BE2C (cell line): ENCODE results near the gene ARL8A.
A peak's percentile ranks its signal among the peaks of the same experiment; 100 is the strongest.
"Not testable (repeated sequence)": the region's sequence is repeated elsewhere in the genome, so short reads cannot be mapped to it uniquely, and the experiment has no call there.

Experiments used
- DNase-seq: peaks from one replicate; pipeline ENCODE4 v3.0.0-alpha.2; 2020
- H3K27me3 ChIP-seq: fragments of 250-450 bp; sonication (Bioruptor Pico); 2 replicates; pipeline ENCODE4 v1.5.1; 2020; ENCODE audit warnings: mild to moderate bottlenecking
- H3K36me3 ChIP-seq: fragments of 250-450 bp; sonication (Bioruptor Pico); 2 replicates; pipeline ENCODE4 v1.5.1; 2020; ENCODE audit warnings: mild to moderate bottlenecking
- H3K4me1 ChIP-seq: fragments of 250-450 bp; sonication (Bioruptor Pico); 2 replicates; pipeline ENCODE4 v1.5.1; 2020
- H3K4me3 ChIP-seq: 2 replicates; pipeline ENCODE4 v1.5.1; 2011; ENCODE audit warnings: low read depth, low read length
- H3K9me3 ChIP-seq: fragments of 250-450 bp; sonication (Bioruptor Pico); 2 replicates; pipeline ENCODE4 v1.5.1; 2020
- TF ChIP-seq, protein P1 (sequence below): IDR thresholded peaks from 2 replicates; pipeline ENCODE4 v1.5.1; 2012; ENCODE audit warnings: mild to moderate bottlenecking, low read depth, low read length

ARL8A gene

GRCh38 chr1:202113690-202114300, 30.7 kb downstream of the ARL8A start:
- no peaks in the 10 kb centered on the region for H3K9me3 ChIP-seq
- no peaks in the 10 kb centered on the region for H3K36me3 ChIP-seq
- TF ChIP-seq, protein P1, sequence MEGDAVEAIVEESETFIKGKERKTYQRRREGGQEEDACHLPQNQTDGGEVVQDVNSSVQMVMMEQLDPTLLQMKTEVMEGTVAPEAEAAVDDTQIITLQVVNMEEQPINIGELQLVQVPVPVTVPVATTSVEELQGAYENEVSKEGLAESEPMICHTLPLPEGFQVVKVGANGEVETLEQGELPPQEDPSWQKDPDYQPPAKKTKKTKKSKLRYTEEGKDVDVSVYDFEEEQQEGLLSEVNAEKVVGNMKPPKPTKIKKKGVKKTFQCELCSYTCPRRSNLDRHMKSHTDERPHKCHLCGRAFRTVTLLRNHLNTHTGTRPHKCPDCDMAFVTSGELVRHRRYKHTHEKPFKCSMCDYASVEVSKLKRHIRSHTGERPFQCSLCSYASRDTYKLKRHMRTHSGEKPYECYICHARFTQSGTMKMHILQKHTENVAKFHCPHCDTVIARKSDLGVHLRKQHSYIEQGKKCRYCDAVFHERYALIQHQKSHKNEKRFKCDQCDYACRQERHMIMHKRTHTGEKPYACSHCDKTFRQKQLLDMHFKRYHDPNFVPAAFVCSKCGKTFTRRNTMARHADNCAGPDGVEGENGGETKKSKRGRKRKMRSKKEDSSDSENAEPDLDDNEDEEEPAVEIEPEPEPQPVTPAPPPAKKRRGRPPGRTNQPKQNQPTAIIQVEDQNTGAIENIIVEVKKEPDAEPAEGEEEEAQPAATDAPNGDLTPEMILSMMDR = no peak
- no peaks in the 10 kb centered on the region for H3K27me3 ChIP-seq
- no peak for DNase-seq
- H3K4me1 ChIP-seq = no peaks in the 10 kb centered on the region
- H3K4me3 ChIP-seq = no peak overlapping the region

DNA sequence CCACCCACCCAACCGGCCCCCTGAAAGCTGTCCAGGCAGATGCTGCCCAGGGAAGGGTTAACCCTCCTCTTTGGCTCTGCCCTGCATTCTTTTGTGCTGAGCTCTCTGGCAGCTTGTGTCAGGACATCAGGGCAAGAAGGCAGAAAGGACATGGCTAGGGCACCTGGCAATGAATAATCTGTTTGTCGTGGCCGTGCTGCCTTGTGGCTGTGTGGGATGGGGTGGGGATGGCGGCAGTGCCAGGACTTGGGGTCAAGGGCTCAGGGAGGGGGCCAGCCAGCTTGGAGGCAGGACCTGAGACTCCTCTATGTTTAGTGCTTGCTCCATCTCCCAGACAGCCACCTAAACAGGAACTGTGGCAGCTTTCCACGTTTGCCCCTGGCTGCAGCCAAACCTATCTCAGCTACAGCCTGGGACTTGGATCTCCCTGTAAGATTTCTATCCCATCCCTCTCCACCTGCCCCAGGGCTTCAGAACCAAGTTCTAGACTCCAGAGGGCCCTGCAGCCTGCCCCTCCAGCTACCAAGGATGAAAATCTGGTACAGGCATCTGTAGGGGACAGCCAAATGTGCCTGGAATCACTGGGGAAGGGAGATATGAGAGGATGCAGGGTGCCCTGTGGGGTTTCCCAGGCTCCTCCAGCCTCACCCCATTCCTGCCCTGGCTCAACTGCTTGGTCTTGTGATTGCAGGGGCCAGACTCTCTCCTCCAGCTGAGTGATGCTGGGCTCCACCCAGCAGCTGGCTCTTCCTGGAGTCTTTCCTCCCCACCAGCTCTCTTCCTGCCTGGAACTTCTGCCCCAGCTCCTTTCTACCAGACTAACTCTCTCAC, 31.5 kb downstream of the ARL8A start:
- TF ChIP-seq, protein P1 = no peak

GRCh38 chr1:202111589-202111988, 32.9 kb downstream of the ARL8A start:
- H3K27me3 ChIP-seq, DNase-seq, H3K9me3 ChIP-seq, H3K36me3 ChIP-seq, H3K4me3 ChIP-seq: not testable (repeated sequence)
- peaks cover 11% of the 10 kb centered on the region for H3K4me1 ChIP-seq

More for the DNA sequence above, 31.5 kb downstream of the ARL8A start:
- no peak overlapping the region for H3K4me3 ChIP-seq
- H3K4me1 ChIP-seq = peaks cover 2% of the 10 kb centered on the region
- no peaks in the 10 kb centered on the region for H3K36me3 ChIP-seq
- H3K27me3 ChIP-seq = no peaks in the 10 kb centered on the region
- H3K9me3 ChIP-seq = no peaks in the 10 kb centered on the region
- no peak for DNase-seq

DNA sequence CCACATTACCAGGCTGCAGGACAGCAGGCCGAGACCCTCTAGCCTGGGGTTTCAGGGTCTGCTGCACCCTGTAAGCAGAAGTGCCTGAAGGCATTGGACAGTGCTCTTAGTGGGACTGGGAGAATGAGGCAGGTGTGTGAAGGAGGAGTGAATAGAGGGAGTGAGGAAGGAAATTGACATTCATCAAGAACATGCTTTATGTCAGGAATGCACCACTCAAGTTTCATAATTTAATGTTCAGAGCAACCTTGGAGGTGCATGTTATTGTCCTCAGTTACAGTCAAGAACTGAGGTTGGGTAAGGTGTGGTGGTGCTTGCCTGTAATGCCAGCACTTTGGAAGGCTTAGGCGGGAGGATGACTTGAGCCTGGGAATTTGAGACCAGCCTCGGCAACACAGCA, 33.6 kb downstream of the ARL8A start:
- peaks cover 12% of the 10 kb centered on the region for H3K4me1 ChIP-seq
- no peak for DNase-seq

DNA sequence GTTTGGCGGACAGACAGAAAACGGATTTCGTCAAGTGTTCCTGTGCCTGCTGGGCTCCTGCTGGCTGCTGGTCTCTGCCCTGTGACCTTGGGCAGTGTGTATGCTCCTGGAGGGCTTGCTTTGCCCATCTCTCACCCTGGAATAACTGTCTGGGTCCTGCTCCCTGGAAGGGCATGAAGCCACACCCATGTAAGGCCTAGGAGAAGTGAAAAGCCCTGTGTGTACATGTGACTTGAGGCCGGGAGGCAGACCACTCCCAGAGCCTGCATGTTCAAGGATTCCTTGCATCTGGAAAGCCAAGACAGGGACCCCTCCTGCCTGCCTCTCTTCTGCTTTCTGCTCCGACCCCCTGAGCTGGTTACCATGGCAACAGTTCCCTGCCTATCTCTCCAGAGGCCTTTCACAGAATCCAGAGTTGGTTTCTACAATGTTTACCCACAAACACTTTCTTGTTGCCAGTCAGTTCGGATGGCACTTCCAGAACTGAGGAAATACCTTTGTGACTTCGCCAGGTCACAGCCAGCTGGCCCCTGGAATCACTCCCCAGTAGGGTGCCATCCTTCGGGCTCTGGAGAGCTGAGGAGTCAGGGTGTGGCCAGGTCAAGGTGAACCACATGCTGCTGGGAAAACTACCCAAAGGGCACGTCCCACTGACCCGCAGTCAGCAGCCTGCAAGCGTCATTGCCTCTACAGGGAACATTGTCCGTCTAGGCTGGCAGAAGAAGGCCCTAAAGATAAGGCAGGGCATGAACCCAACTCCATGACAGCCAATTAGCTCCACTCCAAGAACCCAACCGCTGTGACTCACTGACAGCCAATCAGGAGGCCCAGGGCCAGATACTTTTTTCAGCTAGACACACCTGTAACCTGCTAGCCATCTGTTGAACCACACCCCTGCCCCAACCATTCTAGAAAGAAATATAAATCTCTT, 36.5 kb downstream of the ARL8A start:
- H3K4me3 ChIP-seq = no peak overlapping the region
- TF ChIP-seq, protein P1 = no peak
- peak; percentile 27 for DNase-seq

More for the DNA sequence above, 33.6 kb downstream of the ARL8A start:
- Histone ChIP-seq H3K9me3 (no peaks in the 10 kb centered on the region), H3K27me3 (no peaks in the 10 kb centered on the region), H3K4me3 (no peak overlapping the region), H3K36me3 (no peaks in the 10 kb centered on the region)
- TF ChIP-seq, protein P1 = no peak

DNA sequence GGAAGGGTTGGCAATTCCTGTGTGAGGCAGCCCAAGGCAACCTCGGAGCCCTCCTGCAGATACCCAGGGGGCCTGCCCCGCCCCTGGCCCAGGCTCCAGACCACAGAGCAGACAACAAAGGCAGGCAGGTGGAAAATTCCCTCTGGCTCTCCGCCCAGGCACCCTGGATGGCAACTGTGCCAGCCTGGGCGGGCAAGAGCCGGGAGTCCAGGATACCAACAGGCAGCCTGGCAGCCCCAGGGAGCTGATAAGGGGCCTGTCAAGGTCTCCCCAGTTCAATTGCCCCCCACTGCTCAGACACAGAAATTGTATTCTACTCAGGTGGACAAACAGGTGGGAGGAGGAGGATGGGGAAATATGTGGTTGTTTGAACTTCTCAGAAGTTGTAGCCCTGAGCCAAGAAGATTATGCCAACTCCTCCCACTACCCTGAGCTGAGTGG, 37.2 kb downstream of the ARL8A start:
- no peak overlapping the region for H3K4me3 ChIP-seq
- no peaks in the 10 kb centered on the region for H3K36me3 ChIP-seq
- DNase-seq = no peak
- peaks cover 18% of the 10 kb centered on the region for H3K4me1 ChIP-seq
- no peaks in the 10 kb centered on the region for H3K9me3 ChIP-seq
- TF ChIP-seq, protein P1 = no peak
- H3K27me3 ChIP-seq = no peaks in the 10 kb centered on the region

More for the DNA sequence above, 36.5 kb downstream of the ARL8A start:
- Histone ChIP-seq H3K4me1 (peaks cover 18% of the 10 kb centered on the region), H3K36me3 (no peaks in the 10 kb centered on the region), H3K9me3 (no peaks in the 10 kb centered on the region), H3K27me3 (no peaks in the 10 kb centered on the region)
